GM19438 (cell line): ENCODE results near the gene TNIK.
"Not testable (repeated sequence)": the region's sequence is repeated elsewhere in the genome, so short reads cannot be mapped to it uniquely, and the experiment has no call there.

Source experiments
- ATAC-seq: cut with Tn5 transposase; IDR thresholded peaks from one replicate; pipeline ENCODE4 v1.9.1; 2021; ENCODE audit warnings: low read depth; ENCODE audit not compliant: unreplicated experiment

TNIK gene

GRCh38 chr3:171321559-171322360 is 138.4 kb downstream of the TNIK start:
- no peak for ATAC-seq

- ATAC-seq: no peak
Measured at GRCh38 chr3:171320750-171321558, 139.3 kb downstream of the TNIK start.

- no peak for ATAC-seq
Measured at GRCh38 chr3:171317171-171317570, 143.0 kb downstream of the TNIK start.

GRCh38 chr3:171315919-171316318 is 144.3 kb downstream of the TNIK start:
- no peak for ATAC-seq

GRCh38 chr3:171315101-171315500 is 145.1 kb downstream of the TNIK start:
- ATAC-seq: no peak

GRCh38 chr3:171314341-171314740 is 145.9 kb downstream of the TNIK start:
- no peak for ATAC-seq

GRCh38 chr3:171313702-171314101 is 146.5 kb downstream of the TNIK start:
- ATAC-seq: no peak

- ATAC-seq: no peak
Measured at GRCh38 chr3:171312741-171313140, 147.5 kb downstream of the TNIK start.

- no peak for ATAC-seq
Measured at GRCh38 chr3:171311784-171312183, 148.4 kb downstream of the TNIK start.

GRCh38 chr3:171309906-171310359 is 150.3 kb downstream of the TNIK start:
- no peak for ATAC-seq

GRCh38 chr3:171307988-171308387 is 152.2 kb downstream of the TNIK start:
- no peak for ATAC-seq

- no peak for ATAC-seq
Measured at GRCh38 chr3:171307046-171307585, 153.1 kb downstream of the TNIK start.

- ATAC-seq: no peak
Measured at GRCh38 chr3:171306631-171307030, 153.6 kb downstream of the TNIK start.

GRCh38 chr3:171305823-171306222 is 154.4 kb downstream of the TNIK start:
- ATAC-seq: not testable (repeated sequence)

- not testable (repeated sequence) for ATAC-seq
Measured at GRCh38 chr3:171304498-171304897, 155.7 kb downstream of the TNIK start.

- ATAC-seq: not testable (repeated sequence)
Measured at GRCh38 chr3:171304017-171304416, 156.2 kb downstream of the TNIK start.

GRCh38 chr3:171301998-171302397 is 158.2 kb downstream of the TNIK start:
- no peak for ATAC-seq

- ATAC-seq: no peak
Measured at GRCh38 chr3:171301002-171301401, 159.2 kb downstream of the TNIK start.

GRCh38 chr3:171297951-171298350 is 162.3 kb downstream of the TNIK start:
- no peak for ATAC-seq

- no peak for ATAC-seq
Measured at GRCh38 chr3:171297207-171297606, 163.0 kb downstream of the TNIK start.
